Coronary artery (tissue), 2 donors: ENCODE measurements around the gene TLR1.

Experiments used
- DNase-seq: peaks from one replicate; pipeline ENCODE4 v3.0.0-alpha.2; 2017; ENCODE audit warnings: low spot score
- H3K27ac ChIP-seq, 2 donors: fragments of 200-600 bp; sonication (generic); one replicate each; pipeline ENCODE4 v1.5.1; 2016 to 2019
- H3K4me3 ChIP-seq: fragments of 200-600 bp; sonication (generic); 2 replicates; pipeline ENCODE4 v1.5.1; 2016; ENCODE audit warnings: mild to moderate bottlenecking, moderate library complexity
- TF ChIP-seq, protein P1 (sequence below): fragments of 200-600 bp; sonication (generic); IDR thresholded peaks from one replicate; pipeline ENCODE4 v1.5.1; 2019; ENCODE audit warnings: antibody characterized with exemption

TLR1 gene

DNA sequence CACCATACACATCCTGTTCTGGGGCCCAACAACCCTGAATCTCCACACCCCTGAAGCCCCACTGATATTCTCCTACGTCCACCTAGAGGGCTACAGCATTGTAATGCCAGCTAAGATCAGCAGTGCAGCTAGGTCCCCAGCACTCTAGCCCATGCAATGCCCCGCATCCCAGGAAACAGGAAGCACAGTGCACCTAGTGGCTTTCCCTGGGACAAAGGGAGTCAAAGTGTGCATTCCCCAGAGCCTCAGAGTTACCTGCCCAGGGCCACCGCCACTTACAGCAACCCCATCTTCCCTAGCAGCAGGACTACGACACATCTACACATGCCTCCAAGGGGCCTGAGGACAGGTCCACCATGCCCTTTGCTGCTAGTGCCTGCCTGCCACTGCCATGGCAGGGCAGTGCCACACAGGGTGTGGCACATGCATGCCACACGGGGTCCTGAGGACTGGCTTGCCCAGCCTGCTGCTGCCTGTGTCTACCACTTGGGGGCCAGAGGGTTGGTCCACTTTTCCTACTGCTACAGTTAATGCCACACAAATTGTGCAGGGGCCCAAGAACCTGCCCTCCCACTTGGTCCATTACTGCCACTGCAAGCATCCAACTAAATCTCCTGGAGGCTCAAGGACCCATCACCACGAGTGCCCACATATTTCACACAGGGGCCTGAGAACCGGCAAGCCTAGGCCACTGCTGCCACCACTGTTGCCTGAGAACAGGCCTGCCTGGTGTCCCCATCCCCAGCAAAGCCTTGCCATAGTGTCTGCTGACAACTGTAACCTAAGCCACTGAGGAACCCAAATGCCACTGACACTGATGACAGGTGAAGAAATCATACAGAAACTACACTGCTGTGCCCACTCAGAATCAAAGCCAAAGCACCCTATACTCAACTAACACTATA is 28.3 kb upstream of the TLR1 start:
- no peak overlapping the region for H3K27ac ChIP-seq
- no peak overlapping the region for H3K4me3 ChIP-seq
- no peak for DNase-seq
- TF ChIP-seq, protein P1, sequence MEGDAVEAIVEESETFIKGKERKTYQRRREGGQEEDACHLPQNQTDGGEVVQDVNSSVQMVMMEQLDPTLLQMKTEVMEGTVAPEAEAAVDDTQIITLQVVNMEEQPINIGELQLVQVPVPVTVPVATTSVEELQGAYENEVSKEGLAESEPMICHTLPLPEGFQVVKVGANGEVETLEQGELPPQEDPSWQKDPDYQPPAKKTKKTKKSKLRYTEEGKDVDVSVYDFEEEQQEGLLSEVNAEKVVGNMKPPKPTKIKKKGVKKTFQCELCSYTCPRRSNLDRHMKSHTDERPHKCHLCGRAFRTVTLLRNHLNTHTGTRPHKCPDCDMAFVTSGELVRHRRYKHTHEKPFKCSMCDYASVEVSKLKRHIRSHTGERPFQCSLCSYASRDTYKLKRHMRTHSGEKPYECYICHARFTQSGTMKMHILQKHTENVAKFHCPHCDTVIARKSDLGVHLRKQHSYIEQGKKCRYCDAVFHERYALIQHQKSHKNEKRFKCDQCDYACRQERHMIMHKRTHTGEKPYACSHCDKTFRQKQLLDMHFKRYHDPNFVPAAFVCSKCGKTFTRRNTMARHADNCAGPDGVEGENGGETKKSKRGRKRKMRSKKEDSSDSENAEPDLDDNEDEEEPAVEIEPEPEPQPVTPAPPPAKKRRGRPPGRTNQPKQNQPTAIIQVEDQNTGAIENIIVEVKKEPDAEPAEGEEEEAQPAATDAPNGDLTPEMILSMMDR, result no peak

DNA sequence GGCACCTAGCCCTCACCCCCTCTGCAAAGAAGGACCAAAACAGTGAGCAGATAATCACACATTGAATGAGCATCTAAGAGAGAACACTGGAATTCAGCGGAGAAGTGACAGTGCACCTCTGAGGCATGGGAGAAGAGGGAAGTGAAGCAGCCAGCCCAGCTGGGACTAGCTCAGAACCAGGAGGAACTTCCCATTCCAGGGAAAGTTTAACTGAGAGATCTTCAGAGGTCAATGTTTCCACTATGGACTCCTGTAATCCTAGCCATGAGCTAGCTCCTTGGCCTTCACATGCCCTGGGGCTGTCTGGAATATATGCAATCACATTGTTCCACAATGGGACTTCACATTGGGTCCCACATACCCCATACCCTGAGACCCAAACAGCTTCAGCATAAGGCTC is 27.6 kb upstream of the TLR1 start:
- TF ChIP-seq, protein P1, result no peak
- Histone ChIP-seq H3K27ac (no peak overlapping the region), H3K4me3 (no peak overlapping the region)
- DNase-seq, result no peak

DNA sequence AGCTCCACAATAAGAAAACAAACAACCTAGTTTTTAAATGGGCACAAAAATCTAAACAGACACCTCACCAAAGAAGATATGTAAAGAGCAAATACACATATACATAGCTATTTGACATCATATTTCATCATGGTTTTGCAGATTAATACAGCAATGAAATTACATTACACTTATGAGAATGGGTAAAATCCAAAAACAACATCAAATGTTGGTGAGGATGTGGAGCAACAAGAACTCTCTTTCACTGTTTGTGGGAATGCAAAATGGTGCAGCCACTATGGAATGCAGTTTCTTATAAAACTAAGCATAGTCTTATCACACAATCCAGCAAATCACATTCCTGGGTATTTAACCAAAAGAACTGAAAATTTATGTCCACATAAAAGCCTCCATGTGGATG is 27.1 kb upstream of the TLR1 start:
- H3K4me3 ChIP-seq, result no peak overlapping the region
- no peak for DNase-seq
- H3K27ac ChIP-seq, result no peak overlapping the region
- TF ChIP-seq, protein P1, result no peak

DNA sequence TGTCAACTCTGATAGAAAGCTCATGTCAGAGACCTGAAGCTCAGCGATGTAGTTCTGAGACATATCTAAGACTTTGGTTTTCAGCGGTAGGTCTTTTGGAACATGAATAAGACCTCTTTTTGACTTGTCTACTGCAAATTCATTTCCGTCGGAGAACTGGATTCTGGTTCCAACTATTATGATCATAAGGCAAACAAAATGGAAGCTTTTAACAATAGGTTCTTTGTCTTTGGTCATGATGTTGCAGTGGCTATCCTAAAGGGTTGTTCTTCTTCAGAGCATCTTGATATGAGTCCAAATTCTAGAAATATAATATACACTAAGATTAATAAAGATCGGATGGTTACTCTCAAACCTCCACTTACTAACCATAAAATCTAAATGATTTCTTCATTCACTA is 24.6 kb upstream of the TLR1 start:
- TF ChIP-seq, protein P1, result no peak
- H3K27ac ChIP-seq, result no peak overlapping the region
- DNase-seq, result no peak
- H3K4me3 ChIP-seq, result no peak overlapping the region

DNA sequence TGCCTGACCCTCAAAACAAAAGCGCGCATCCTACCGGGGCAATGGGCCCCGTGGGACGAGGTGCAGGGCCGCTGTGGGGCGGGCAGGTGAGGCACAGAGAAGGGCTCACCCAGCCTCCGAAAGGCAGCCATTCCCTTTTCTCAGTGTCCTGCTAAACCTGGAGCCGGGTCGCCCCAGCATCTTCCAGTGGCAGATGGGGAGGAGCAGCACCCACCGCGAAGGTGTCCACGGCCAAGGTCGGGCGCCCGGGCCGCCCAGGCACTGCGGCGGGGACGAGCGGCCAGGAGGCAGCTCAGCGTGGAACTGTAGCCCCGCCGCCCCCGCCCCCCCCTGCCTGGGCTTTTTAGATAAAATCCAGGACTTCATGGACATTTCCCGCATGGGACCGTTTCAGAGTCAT is 19.2 kb upstream of the TLR1 start:
- Histone ChIP-seq H3K4me3 (no peak overlapping the region), H3K27ac (no peak overlapping the region)
- no peak for DNase-seq
- TF ChIP-seq, protein P1, result no peak

DNA sequence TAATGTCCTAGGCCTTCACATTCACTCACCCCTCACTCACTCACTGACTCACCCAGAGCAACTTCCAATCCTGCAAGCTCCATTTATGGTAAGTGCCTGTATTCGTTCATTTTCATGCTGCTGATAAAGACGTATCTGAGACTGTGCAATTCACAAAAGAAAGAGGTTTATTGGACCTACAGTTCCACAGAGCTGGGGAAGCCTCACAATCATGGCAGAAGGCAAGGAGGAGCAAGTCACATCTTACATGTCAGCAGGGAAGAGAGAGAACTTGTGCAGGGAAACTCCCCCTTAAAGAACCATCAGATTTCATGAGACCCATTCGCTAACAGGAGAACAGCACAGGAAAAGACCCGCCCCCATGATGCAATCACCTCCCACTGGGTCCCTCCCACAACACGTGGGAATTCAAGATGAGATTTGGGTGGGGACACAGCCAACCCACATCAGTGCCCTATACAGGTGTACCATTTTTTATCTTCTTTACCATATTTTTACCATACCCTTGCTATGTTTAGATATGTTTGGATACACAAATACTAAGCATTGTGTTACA is 18.2 kb upstream of the TLR1 start:
- Histone ChIP-seq H3K27ac (no peak overlapping the region), H3K4me3 (no peak overlapping the region)
- no peak for DNase-seq
- TF ChIP-seq, protein P1, result no peak

DNA sequence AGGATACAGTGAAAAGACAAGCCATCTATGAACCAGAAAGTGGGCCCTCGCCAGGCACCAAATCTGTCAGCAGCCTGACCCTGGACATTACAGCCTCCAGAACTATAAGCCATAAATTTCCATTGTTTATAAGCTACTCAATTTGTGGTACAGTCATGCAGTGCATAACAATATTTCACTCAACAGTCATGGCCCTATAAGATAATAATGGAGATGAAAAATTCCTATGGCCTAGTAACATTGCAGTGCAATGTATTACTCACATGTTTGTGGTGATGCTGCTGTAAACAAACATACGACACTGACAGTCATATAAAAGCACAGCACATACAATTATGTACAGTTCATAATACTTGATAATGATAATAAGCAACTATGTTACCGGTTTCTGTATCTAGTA is 17.1 kb upstream of the TLR1 start:
- TF ChIP-seq, protein P1, result no peak
- Histone ChIP-seq H3K4me3 (no peak overlapping the region), H3K27ac (no peak overlapping the region)
- DNase-seq, result no peak
